NCI-H510A (cell line): Measurements from ENCODE around the gene ZNF280D.
"Not testable (repeated sequence)": the region's sequence is repeated elsewhere in the genome, so short reads cannot be mapped to it uniquely, and the experiment has no call there.

ENCODE experiments used
- DNase-seq: peaks from one replicate; lab custom pipeline; 2025; lab: John Stamatoyannopoulos, UW

Gene ZNF280D

GRCh38 chr15:56718560-56718959 lies 14.7 kb downstream of the ZNF280D start:
- no peak for DNase-seq

- DNase-seq = no peak
Measured at GRCh38 chr15:56716334-56716733, 17.0 kb downstream of the ZNF280D start.

GRCh38 chr15:56715220-56715619 lies 18.1 kb downstream of the ZNF280D start:
- DNase-seq = no peak

DNA sequence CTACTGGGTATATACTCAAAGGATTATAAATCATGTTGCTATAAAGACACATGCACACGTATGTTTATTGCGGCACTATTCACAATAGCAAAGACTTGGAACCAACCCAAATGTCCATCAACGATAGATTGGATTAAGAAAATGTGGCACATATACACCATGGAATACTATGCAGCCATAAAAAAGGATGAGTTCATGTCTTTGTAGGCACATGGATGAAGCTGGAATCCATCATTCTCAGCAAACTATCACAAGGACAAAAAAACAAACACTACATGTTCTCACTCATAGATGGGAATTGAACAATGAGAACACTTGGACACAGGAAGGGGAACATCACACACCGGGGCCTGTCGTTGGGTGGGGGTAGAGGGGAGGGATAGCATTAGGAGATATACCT lies 23.8 kb downstream of the ZNF280D start:
- DNase-seq = not testable (repeated sequence)

GRCh38 chr15:56699743-56700142 lies 33.6 kb downstream of the ZNF280D start:
- no peak for DNase-seq

- DNase-seq = no peak
Measured at GRCh38 chr15:56698270-56698669, 35.0 kb downstream of the ZNF280D start.

GRCh38 chr15:56693761-56694160 lies 39.5 kb downstream of the ZNF280D start:
- no peak for DNase-seq

DNA sequence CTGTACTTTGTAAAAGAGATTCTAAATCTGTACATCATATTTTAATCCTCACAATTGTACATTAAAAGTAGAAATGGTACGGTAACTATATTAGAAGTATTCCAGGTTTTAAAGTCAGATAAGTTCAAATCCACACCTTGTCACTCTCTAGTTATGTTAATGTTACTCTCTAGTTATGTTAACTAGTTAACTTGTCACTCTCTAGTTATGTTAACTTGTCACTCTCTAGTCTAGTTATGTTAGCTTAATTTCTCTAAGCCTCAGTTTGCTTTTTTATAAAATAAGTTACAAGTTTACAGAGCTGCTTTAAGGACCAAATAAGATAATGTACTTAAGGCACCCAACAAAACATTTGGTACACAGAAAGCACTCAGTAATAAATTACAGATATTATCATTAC lies 42.6 kb downstream of the ZNF280D start:
- DNase-seq = no peak

DNA sequence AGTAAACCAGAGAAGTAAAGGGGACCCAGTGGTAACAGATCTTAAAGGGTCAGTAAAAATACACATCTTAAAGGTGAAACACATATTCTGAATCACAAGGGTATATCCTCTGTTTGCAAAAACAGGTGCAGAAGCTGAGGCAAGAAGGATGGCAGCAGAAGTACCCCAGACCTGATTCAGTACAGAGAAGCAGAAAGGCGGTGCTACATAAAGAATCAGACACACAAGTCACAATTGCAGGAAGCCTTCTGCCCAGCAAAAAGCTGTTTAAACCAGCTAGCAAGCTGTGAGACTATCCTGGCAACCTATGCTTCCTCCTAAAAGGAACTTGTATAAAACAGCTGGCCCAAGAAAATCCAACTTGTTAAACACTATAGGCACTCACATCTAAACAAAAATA lies 49.4 kb downstream of the ZNF280D start:
- DNase-seq = no peak

GRCh38 chr15:56681113-56681512 lies 52.2 kb downstream of the ZNF280D start:
- DNase-seq = no peak

DNA sequence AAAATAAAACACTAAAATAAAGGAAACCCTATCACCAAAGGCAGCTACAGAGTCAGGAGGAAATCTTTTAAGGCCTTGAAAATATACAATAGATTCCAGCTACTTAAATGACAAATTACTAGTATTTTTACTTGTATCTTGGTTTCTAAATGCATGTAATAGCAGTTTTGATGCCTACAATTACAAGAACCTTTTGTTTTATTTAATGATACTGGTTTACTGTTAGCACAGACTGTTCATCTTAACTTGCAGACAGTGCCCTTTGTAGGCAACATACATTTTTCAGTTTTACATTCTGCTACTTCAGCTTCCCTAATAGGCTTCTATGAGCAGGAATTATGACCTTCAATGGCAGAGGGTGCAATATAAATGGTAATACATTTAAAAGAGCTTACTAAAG lies 54.1 kb downstream of the ZNF280D start:
- DNase-seq = no peak

- no peak for DNase-seq
Measured at GRCh38 chr15:56678571-56678970, 54.7 kb downstream of the ZNF280D start.

DNA sequence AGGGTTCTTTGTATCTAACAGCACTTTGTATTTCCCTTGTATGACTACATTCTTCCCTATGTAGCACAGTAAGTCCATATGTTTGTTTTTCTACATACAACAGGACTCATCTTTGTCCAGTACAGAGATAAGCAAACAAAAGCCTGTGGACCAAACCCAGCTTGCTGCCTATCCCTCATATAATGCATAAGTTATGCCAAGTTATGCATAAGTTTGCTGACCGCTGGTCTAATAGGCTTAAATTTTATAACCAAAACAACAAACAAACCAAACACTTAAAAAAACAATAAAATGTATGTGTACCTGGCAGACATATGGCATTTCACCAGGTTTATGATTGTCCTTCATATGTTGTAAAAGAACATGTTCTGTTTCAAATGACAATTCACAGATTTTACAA lies 56.0 kb downstream of the ZNF280D start:
- DNase-seq = no peak

DNA sequence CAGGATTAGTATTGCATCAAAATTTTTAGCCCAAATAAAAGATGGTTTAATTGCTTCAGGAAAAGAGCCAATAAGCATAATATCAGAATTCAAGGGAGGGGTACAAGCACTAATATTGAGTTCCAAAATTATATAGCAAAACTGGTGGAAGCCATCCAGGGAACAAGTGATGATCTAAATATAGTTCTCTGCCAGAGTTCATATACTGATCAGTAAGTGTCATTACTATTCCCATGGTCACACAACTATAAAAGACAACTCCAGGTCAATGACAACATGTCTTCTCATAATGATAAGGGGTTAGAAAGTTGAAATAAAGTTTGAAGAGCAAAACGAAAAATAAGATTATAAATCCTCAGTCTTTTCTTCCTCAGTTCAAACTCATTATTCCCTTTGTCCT lies 57.4 kb downstream of the ZNF280D start:
- no peak for DNase-seq

DNA sequence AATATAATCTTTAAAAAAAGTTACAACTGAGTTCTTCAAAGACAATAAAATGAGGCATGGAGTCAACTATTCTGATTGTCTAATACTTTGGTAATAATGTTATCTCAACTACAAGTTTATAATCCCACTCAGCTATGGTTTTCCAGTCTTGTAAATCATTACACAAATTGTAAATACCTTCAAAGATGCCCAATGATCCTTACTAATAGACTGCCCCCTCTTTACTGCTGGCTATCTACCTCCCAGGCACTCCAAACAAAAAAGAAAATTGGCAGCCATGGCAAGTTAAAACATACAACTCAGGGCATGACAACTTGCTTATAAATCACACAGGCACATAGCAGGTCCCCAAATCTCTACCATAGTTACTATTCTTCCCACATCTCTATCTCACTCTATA lies 58.5 kb downstream of the ZNF280D start:
- DNase-seq = no peak

GRCh38 chr15:56672721-56673120 lies 60.6 kb downstream of the ZNF280D start:
- DNase-seq = no peak

DNA sequence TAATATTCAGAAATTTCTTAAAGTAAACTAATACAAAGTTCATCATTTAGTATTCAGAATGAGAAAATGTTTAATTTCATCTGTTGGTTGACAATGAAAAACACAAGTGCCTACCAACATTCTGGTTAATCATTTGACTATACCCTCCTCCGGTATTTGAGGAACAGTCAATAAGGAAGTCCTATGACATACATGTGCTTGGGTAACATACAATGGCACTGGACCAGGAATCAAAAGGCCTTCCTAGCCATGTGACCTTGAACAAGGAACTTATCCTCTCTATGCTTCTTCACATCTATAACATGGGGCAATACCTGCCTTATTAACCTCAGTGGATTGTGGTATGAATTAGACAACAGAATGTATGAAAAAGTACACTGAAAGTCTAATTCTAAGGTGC lies 65.8 kb downstream of the ZNF280D start:
- DNase-seq = no peak

GRCh38 chr15:56660943-56661342 lies 72.4 kb downstream of the ZNF280D start:
- no peak for DNase-seq

- DNase-seq = no peak
Measured at GRCh38 chr15:56659197-56659596, 74.1 kb downstream of the ZNF280D start.

- no peak for DNase-seq
Measured at GRCh38 chr15:56654624-56655023, 78.7 kb downstream of the ZNF280D start.

- DNase-seq = no peak
Measured at GRCh38 chr15:56654216-56654615, 79.1 kb downstream of the ZNF280D start.

DNA sequence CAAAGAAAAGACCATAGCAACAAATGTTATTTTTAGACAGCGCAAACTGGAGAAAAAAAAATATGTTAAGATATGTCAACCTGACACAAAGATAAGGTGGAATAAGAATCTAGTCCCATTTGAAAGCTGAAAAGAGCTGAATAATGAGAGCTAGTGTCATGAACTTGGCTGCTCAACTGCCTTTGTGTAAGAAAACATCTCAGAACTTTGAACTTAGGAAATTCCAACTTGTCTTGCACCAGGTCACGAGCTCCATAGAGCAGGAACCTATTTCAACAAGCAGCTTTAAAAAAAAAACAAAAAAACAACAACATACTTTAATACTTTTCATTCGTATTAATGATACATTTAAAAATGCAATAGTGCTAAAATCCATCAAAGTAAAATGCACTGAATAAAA lies 79.5 kb downstream of the ZNF280D start:
- no peak for DNase-seq

GRCh38 chr15:56653107-56653506 lies 80.2 kb downstream of the ZNF280D start:
- DNase-seq = no peak

- DNase-seq = no peak
Measured at GRCh38 chr15:56648311-56648710, 85.0 kb downstream of the ZNF280D start.

DNA sequence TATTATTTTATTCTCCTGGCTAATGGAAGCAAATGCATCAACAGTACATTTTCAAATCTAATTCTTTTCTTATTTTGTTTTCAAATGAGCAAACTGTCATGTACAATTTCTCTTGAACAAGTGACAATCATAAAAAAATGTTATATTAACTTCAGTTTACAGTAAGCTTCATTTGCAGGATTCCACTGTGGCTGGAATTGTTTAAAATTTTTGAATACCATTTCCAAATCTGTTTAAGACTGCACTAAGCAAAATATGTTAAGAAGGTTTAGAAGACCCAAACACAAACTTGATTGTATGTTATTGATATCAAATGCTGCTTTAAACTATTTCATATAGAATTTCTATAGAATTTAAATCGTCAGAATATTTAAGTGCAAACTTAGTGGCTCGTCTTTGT lies 92.8 kb downstream of the ZNF280D start:
- no peak for DNase-seq
